Stomach (tissue), 9 donors: ENCODE results near the gene LEMD3. TPM values are rescaled to one million over a fixed set of nuclear protein-coding genes. Genes with fewer than 3 reads are reported as not detected.

Experiments
- DNase-seq, 2 donors: peaks; one replicate each; pipeline versions ENCODE4 v3.0.0 to v3.0.0-alpha.2; 2013 to 2019
- H3K27ac ChIP-seq, 5 donors: fragments of 200-600 bp in 4 of 5; sonication (generic) in 4 of 5; one replicate each; pipeline ENCODE4 v1.5.1; 2013 to 2019; ENCODE audit warnings: mild to moderate bottlenecking in 1 of 5, moderate library complexity in 1 of 5
- H3K27me3 ChIP-seq, 3 donors: fragments of 200-600 bp; sonication (generic); one replicate each; pipeline ENCODE4 v1.5.1; 2017 to 2019; ENCODE audit warnings: mixed run types in 1 of 3
- H3K36me3 ChIP-seq, 4 donors: fragments of 200-600 bp; sonication (generic); 1 replicate in 3 of 4; 2 replicates in 1 of 4; pipeline ENCODE4 v1.5.1; 2016 to 2019
- H3K4me1 ChIP-seq, 4 donors: fragments of 200-600 bp; sonication (generic); one replicate each; pipeline ENCODE4 v1.5.1; 2016 to 2019
- H3K4me3 ChIP-seq, 4 donors: fragments of 200-600 bp; sonication (generic) in 3 of 4; one replicate each; pipeline ENCODE4 v1.5.1; 2016 to 2019; ENCODE audit warnings: mild to moderate bottlenecking in 1 of 4
- H3K9me3 ChIP-seq, 4 donors: fragments of 200-600 bp; sonication (generic); one replicate each; pipeline ENCODE4 v1.5.1; 2016 to 2019
- EP300 ChIP-seq: sonication (generic); formaldehyde crosslinking; IDR thresholded peaks from one replicate; pipeline ENCODE4 v1.6.1; 2017; ENCODE audit warnings: antibody characterized with exemption
- POLR2A ChIP-seq, 4 donors: fragments of 450-650 bp; IDR thresholded peaks; one replicate each; pipeline ENCODE4 v1.6.1; 2016; ENCODE audit warnings: antibody characterized with exemption in 4 of 4, control low read depth in 2 of 4, mild to moderate bottlenecking in 1 of 4, moderate library complexity in 1 of 4
- POLR2AphosphoS5 ChIP-seq, 3 donors: sonication (generic); formaldehyde crosslinking; IDR thresholded peaks; one replicate each; pipeline ENCODE4 v1.6.1; 2016; ENCODE audit warnings: antibody characterized with exemption in 3 of 3
- WGBS, 5 donors: extraction: QIAGEN DNeasy Blood & Tissue Kit in 3 of 5; methylation state at CpG; one replicate each; pipeline versions ENCODE4 v1.1.5 to v1.1.7; 2013 to 2018; 5-methylcytosine and 5-hydroxymethylcytosine counted together
- intact Hi-C: fragments of 100-400 bp; cut with DNase I; formaldehyde crosslinking; loops from one replicate; pipeline ENCODE4 v1.15.1; 2023; ENCODE audit warnings: low total_unique reads
- polyA plus RNA-seq, 3 donors: library from polyadenylated mRNA; stranded (reverse); fragments of 200-250 nt; gene quantifications; one replicate each; pipeline ENCODE4 v1.2.3, GENCODE V29; 2013
- total RNA-seq, 5 donors: library from RNA; depleted of rRNA; stranded (reverse); fragments of >200 nt; gene quantifications; one replicate each; pipeline versions ENCODE4 v1.1.0 to v1.2.3, GENCODE V29; 2014 to 2016
- TF ChIP-seq, protein P1 (sequence below), 7 experiments: fragments of 450-650 bp in 4 of 7; fragments of 200-600 bp in 3 of 7; sonication (generic) in 3 of 7; IDR thresholded peaks; one replicate each; pipeline ENCODE4 v1.5.1; 2016 to 2019; ENCODE audit warnings: antibody characterized with exemption in 7 of 7, control low read depth in 2 of 7, mild to moderate bottlenecking in 1 of 7
- donor health status: healthy with polysubstance abuse.
- donor health status: Bipolar disorder and iron deficiency.
- donor health status: healthy.

The LEMD3 gene
- total and polyA plus RNA-seq, 8 donors, result 2.7 to 230 (median 18.9) TPM

DNA sequence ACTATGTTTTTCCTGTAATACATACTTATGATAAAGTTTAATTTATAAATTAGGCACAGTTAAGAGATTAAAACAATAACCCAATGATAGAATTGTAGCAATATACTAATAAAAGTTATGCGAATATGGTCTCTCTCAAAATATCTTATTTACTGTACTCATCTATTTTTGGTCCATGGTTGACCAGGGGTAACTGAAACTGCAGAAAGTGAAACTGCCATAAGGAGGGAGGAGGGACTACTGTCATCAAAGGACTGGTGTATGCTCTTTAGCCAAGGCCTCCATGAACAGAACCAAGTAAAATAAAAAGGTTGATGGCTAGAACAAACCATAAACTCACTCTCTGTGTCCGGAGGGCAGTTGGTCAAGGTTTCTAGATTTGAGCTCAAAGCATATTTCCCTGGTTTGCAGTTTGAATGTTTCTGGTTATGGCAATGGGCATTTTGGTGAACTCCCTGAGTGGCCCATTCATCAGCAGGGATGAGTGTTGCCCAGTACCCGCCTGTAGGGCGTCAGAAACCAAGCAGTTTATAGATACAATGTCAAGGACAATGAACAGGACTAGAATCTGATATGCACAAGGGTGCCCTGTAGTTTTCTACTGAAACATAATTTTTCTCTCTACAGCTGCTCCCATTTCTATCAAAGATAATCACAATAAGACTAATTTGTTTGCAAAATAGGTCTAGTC lies 19.8 kb downstream of the LEMD3 start:
- no peaks in the 10 kb centered on the region for H3K27me3 ChIP-seq
- intact Hi-C loops, result no loop called here

DNA sequence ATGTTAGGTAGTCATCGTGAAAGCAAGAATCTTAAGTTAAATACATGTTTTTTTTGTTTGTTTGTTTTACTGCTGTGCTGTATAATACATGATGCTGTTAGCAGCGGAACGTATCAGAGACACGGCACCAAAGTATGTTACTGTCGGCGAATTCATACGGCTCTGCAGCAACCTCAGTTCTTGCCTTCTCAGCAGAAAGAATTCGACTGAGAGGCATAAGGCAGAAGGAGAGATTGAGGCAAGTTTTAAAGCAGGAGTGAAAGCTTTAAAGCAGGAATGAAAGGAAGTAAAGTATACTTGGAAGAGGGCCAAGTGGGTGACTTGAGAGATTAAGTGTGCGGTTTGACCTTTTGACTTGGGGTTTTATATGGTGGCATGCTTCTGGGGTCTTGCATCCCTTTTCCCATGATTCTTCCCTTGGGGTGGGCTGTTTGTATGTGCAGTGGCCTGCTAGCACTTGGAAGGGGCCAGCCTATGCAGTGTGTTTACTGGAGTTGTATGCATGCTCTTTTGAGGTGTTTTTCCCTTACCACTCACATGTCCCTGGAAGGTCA lies 23.7 kb downstream of the LEMD3 start:
- Histone ChIP-seq H3K27ac (no peak overlapping the region), H3K9me3 (peaks cover 0 to 5% (median 0%) of the 10 kb centered on the region in 4 donors), H3K4me1 (peaks cover 11 to 50% (median 29%) of the 10 kb centered on the region in 4 donors), H3K4me3 (no peak overlapping the region), H3K27me3 (no peaks in the 10 kb centered on the region), H3K36me3 (no peaks in the 10 kb centered on the region)
- DNase-seq, result peak in 1 of 2 donors; percentile 17
- intact Hi-C loops, result no loop called here
- TF ChIP-seq POLR2AphosphoS5 (IDR thresholded peaks at IDR 0.05), result no peak
- TF ChIP-seq, protein P1, sequence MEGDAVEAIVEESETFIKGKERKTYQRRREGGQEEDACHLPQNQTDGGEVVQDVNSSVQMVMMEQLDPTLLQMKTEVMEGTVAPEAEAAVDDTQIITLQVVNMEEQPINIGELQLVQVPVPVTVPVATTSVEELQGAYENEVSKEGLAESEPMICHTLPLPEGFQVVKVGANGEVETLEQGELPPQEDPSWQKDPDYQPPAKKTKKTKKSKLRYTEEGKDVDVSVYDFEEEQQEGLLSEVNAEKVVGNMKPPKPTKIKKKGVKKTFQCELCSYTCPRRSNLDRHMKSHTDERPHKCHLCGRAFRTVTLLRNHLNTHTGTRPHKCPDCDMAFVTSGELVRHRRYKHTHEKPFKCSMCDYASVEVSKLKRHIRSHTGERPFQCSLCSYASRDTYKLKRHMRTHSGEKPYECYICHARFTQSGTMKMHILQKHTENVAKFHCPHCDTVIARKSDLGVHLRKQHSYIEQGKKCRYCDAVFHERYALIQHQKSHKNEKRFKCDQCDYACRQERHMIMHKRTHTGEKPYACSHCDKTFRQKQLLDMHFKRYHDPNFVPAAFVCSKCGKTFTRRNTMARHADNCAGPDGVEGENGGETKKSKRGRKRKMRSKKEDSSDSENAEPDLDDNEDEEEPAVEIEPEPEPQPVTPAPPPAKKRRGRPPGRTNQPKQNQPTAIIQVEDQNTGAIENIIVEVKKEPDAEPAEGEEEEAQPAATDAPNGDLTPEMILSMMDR (IDR thresholded peaks at IDR 0.05), result no peak
- TF ChIP-seq EP300, result no peak
- TF ChIP-seq POLR2A (IDR thresholded peaks at IDR 0.05), result no peak
- WGBS, 5 donors, result 39 to 53% (median 43%) methylated on average over 9 of the region's 9 CpGs

More for the DNA sequence above, 19.8 kb downstream of the LEMD3 start:
- WGBS, 5 donors, result 84 to 97% (median 93%) methylated on average over 4 of the region's 4 CpGs
- H3K36me3 ChIP-seq, result no peaks in the 10 kb centered on the region
- H3K27ac ChIP-seq, result no peak overlapping the region
- no peak for DNase-seq
- H3K4me3 ChIP-seq, result no peak overlapping the region
- peaks cover 19 to 66% (median 41%) of the 10 kb centered on the region in 4 donors for H3K4me1 ChIP-seq
- H3K9me3 ChIP-seq, result no peaks in the 10 kb centered on the region
- TF ChIP-seq POLR2AphosphoS5 (IDR thresholded peaks at IDR 0.05) (no peak), EP300 (no peak)
- TF ChIP-seq, protein P1 (IDR thresholded peaks at IDR 0.05), result no peak

DNA sequence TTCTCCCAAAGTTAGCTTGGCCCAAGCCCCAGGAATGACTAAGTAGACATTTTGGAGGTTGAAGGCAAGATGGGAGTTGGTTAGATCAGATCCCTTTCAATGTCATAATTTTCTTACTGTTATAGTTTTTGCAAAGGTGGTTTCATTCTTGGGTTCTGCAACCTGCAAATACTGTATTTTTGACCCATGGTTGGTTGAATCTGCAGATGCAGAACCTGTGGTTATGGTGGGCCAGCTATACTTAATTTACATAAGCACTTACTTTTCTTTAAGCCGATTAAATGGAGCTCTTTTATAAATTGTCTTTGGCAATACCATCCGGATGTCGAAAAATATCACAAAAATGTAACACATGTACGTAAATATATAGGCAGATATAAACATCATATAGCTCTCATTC lies 25.6 kb downstream of the LEMD3 start:
- H3K27me3 ChIP-seq, result no peaks in the 10 kb centered on the region
- peaks cover 0 to 5% (median 0%) of the 10 kb centered on the region in 4 donors for H3K9me3 ChIP-seq
- 84 to 98% (median 94%) methylated on average over 4 of the region's 4 CpGs for WGBS, 5 donors
- H3K36me3 ChIP-seq, result no peaks in the 10 kb centered on the region
- H3K27ac ChIP-seq, result no peak overlapping the region
- intact Hi-C loops, result no loop called here
- no peak for DNase-seq
- no peak overlapping the region for H3K4me3 ChIP-seq
- H3K4me1 ChIP-seq, result peaks cover 8 to 46% (median 25%) of the 10 kb centered on the region in 4 donors
- TF ChIP-seq POLR2AphosphoS5 (IDR thresholded peaks at IDR 0.05) (no peak), EP300 (no peak), POLR2A (IDR thresholded peaks at IDR 0.05) (no peak)
- TF ChIP-seq, protein P1 (IDR thresholded peaks at IDR 0.05), result no peak

DNA sequence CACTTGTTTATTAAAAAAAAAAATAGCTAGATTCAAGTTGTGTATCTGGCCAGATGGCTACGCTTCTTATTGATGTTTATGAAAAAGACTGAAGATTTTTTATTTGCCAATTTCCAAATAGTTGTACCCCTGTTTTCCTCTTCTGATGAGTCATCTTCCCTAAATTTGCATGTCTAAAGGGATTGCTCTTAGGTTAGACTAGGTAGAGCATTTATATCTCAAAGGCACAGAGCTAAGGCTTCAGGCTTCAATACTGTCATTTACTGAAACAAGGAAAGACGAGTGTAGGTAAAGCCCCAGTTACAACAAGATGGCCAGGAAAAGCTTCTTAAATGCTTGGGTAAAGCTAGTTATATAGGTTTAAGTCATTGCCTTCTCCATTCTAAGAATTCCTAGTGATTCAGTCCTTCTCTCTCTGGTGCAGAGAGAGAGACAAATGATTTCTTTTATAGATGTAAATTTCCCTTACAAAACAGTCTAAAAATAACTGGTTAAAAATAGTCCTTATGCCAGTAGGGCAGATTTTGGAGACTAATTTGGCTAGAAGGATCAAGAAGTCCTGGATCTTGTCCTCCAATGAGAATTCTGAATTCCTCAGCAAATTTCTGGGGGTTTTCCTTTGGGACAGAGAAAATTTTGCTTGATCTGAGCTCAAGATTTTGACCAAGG lies 26.1 kb downstream of the LEMD3 start:
- TF ChIP-seq EP300 (no peak), POLR2AphosphoS5 (IDR thresholded peaks at IDR 0.05) (no peak), POLR2A (IDR thresholded peaks at IDR 0.05) (no peak)
- TF ChIP-seq, protein P1 (IDR thresholded peaks at IDR 0.05), result no peak
- peaks cover 8 to 49% (median 27%) of the 10 kb centered on the region in 4 donors for H3K4me1 ChIP-seq
- DNase-seq, result no peak
- H3K9me3 ChIP-seq, result peaks cover 0 to 5% (median 0%) of the 10 kb centered on the region in 4 donors
- no peaks in the 10 kb centered on the region for H3K27me3 ChIP-seq
- no peaks in the 10 kb centered on the region for H3K36me3 ChIP-seq
- intact Hi-C loops, result no loop called here
- WGBS, 5 donors, result 82 to 97% (median 94%) methylated on average over 2 of the region's 2 CpGs
- H3K27ac ChIP-seq, result no peak overlapping the region
- H3K4me3 ChIP-seq, result no peak overlapping the region
